SHP77 (cell line): ENCODE data around the gene CSNK1A1.
"Not testable (repeated sequence)": the region's sequence is repeated elsewhere in the genome, so short reads cannot be mapped to it uniquely, and the experiment has no call there.

Experiments
- DNase-seq, 2 experiments: peaks; one replicate each; lab custom pipeline; 2025; lab: John Stamatoyannopoulos, UW

CSNK1A1 gene

GRCh38 chr5:149456597-149457392 is 94.4 kb downstream of the CSNK1A1 start:
- no peak for DNase-seq

- DNase-seq: peak in 1 of 2 experiments; percentile 32
These were observed 95.3 kb downstream of the CSNK1A1 start for GRCh38 chr5:149455889-149456409.

DNA sequence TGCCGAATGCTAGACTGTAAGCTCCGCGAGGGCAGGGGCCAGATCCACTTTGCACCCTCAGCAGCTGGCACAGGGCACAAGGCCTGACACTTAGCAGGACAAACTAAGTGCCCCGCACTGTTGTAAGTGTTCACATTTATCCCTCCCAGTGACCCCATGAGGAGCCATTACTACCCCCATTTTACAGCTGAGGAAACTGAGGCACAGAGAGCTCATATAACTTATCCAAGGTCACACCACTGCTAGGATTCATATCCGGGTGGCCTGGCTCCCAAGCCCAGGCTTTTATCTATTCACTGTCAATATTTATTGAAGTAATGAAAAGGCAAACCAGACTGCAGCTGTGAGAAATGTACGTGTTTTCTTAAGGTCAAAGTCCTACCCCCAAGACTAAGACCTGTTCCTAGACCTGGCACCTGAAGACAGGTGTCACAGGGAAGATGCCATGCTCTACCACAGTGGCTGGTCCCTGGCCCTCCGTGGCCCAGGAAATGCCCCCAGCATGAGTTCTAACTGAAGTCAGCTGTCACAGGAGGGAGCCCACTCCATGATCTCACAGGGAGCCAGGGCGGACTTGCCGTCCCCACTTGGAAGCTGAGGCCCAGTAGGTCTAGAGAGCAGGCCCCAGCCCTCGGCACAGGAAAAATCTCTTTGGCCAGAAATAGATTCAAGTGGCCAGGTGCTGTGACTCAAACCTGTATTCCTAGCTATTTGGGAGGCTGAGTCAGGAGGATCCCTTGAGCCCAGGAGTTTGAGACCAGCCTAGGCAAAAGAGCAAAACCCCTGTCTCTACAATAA is 97.4 kb downstream of the CSNK1A1 start:
- DNase-seq: no peak

DNA sequence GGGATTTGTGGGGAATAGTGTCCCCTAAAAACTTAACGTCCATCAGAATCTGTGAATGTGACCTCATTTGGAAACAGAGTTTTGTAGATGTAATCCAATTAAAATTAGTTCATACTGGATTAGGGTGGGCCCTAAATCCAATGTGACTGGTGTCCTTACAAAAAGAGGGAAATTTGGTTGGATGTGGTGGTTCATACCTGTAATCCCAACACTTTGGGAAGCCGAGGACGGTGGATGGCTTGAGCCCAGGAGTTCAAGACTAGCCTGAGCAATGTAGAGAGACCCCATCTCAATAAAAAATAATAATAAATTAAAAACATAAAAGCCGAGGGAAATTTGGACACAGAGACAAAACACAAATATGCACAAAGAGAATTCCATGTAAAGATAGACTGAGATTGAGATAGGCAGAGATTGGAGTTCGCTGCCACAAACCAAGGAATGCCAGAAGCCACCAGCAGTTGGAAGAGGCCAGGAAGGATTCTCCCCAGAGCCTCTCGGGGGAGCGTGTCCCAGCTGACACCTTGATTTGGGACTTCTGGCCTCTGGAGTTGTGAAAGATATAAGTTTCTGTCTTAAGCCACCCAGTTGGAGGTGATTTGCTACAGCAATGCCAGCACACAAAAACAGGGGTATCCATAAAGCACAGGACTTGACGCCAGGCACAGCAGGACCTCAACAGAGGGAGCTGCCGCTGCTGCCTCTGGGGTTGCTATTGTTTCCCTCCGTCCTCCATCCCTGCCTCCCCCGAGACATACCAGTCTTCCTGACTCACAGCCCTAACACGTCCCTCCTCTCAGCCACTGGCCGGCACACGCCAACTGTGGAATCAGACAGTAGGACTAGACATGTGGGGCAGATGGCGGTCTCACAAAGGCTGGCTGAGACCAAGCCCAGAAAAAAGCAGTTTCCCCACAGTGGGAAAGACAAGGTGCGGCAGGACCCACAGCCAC is 98.3 kb downstream of the CSNK1A1 start:
- no peak for DNase-seq

- DNase-seq: no peak
These were observed 99.1 kb downstream of the CSNK1A1 start for GRCh38 chr5:149452007-149452664.

DNA sequence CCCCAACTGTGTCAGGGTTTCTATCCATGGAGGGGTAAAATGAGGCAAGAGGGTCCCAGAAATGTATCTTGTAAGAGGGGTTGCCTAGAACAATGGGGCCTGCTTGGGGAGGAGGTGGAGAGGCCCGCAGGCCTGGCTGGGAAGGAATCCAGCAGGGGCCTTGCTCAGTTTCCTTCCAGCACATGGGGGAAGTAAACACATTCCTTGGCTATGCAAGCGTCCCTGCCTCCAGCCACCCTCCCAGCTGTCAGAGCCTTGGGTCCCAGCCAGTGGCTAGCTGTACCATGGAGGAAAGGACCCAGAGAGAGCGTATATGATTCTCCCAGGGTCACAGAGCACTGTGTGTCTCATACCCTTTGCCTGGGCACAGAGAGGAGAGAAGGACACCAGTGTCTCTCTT is 101.0 kb downstream of the CSNK1A1 start:
- DNase-seq: no peak

- peak in 1 of 2 experiments; percentile 41 for DNase-seq
These were observed 102.2 kb downstream of the CSNK1A1 start for GRCh38 chr5:149448831-149449714.

GRCh38 chr5:149448431-149448830 is 102.8 kb downstream of the CSNK1A1 start:
- DNase-seq: no peak

GRCh38 chr5:149447373-149448367 is 103.6 kb downstream of the CSNK1A1 start:
- no peak for DNase-seq

GRCh38 chr5:149446794-149447193 is 104.4 kb downstream of the CSNK1A1 start:
- not testable (repeated sequence) for DNase-seq

DNA sequence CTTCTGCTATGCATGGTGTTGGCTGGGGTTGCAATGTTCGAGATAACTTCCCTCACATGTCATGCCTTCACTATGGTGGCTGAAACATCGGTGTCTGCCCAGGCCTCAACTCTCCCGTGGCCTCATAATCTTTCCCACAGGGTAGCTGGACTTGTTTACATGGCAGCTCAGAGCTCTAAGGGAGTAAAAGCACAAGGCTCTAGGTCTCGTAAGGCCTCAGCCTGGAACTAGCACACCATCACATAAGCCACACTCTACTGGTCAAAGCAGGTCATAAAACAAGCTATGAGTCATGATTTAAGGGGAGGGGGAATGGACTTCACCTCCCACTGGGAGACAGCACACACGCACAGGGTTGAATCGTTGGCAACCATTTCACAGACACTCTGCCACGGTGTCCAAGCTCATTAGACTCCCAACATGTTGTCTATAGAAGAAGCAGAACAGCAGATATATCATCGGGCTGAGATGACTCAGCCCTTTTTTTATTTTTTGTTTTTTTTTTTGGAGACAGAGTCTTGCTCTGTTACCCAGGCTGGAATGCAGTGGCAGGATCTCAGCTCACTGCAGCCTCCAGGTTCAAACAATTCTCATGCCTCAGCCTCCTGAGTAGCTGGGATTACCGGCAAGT is 105.4 kb downstream of the CSNK1A1 start:
- DNase-seq: peak; percentile 32 to 57

DNA sequence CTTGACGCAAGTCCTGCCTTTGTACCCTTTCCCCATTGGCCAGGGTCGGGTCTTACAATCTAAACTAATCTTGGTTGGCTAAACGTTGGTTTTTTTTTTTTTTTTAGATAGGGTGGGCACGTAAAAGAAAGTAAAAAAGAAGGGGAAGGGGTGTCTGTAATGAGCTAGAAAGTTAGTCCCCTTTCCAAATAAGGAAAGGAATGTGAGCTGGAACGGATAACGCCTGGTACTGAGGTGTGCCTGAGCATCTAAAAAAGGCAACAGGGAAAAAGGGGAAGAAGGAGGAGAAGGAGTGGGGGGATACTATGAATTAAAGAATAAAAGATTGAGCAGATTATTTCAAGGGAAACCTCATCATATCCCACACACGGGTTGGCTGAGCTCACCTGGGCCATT is 105.9 kb downstream of the CSNK1A1 start:
- no peak for DNase-seq

DNA sequence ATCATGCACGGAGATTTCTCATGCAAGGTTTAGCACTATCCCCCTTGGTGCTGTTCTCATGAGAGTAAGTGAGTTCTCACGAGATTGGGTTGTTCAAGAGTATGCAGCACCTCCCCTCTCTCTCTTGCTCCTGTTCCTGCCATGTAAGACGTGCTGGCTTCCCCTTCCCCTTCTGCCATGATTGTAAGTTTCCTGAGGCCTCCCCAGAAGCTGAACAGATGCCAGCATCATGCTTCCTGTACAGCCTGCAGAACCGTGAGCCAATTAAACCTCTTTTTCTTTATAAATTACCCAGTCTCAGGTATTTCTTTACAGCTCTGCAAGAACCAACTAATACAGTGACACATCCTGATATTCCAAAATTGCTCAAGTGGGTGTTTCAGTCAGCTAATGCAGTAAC is 106.8 kb downstream of the CSNK1A1 start:
- DNase-seq: not testable (repeated sequence)

- DNase-seq: no peak
These were observed 108.0 kb downstream of the CSNK1A1 start for GRCh38 chr5:149443210-149443609.

DNA sequence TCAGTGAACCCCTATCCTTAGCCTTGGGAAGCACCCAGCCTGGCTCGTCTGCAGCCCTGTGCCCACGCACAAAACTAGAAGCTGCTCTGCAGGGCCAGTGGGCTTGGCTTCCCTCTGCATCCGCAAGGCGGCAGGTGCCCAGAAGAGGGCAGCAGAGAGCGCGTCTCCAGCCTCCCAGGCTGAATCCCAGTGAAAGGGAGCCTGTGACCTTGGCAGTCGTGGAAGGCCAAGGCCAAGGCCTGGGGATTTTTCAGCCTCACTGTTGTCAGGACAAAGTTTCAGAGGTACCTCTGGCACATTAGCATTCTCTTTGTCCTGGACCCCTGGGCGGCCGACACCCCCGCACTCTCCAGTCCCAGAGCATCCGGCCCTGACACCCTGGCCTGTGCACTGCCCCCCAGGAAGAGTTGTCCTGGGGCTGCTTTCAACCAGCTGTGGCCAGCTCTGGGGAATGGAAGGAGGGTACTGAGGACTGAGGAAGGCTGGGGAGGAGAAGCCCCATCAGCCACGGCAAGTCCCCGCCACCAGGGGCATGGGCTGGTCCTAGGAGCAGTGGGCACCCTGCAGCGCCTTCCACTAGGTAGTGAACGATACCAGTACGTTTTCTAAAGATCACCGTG is 108.6 kb downstream of the CSNK1A1 start:
- peak; percentile 35 to 60 for DNase-seq
